HepG2 (cell line): ENCODE results near the gene GPHN.

Source experiments
- ATF3 ChIP-seq: sonication (generic); formaldehyde crosslinking; IDR thresholded peaks from 2 replicates; pipeline ENCODE4 v1.4.0; 2020; ENCODE audit warnings: missing genetic modification reagents
- CBFB ChIP-seq: sonication (generic); formaldehyde crosslinking; IDR thresholded peaks from 2 replicates; pipeline ENCODE4 v1.4.0; 2020; ENCODE audit warnings: missing genetic modification reagents
- CEBPB ChIP-seq: IDR thresholded peaks from 2 replicates; pipeline ENCODE4 v1.6.1; 2011; ENCODE audit warnings: low read depth, low read length, improper control_type of control experiment, borderline replicate concordance
- CTCF ChIP-seq: sonication (generic); formaldehyde crosslinking; IDR thresholded peaks from 2 replicates; pipeline ENCODE4 v1.5.0; 2020; ENCODE audit warnings: mild to moderate bottlenecking, missing genetic modification reagents, moderate library complexity
- ESRRA ChIP-seq: sonication (generic); formaldehyde crosslinking; IDR thresholded peaks from 2 replicates; pipeline ENCODE4 v1.5.1; 2020; ENCODE audit warnings: mild to moderate bottlenecking, low read depth, missing genetic modification reagents
- GABPA ChIP-seq, 2 experiments: IDR thresholded peaks; 2 replicates each; pipeline ENCODE4 v1.6.1; 2011 to 2016; ENCODE audit warnings: low read depth in 2 of 2, low read length in 1 of 2, missing biosample characterization in 1 of 2, missing genetic modification characterization in 1 of 2
- JUN ChIP-seq: sonication (generic); formaldehyde crosslinking; IDR thresholded peaks from 2 replicates; pipeline ENCODE4 v1.4.0; 2020; ENCODE audit warnings: mild to moderate bottlenecking, missing genetic modification reagents
- MXI1 ChIP-seq: IDR thresholded peaks from 3 replicates; pipeline ENCODE4 v1.6.1; 2012; ENCODE audit warnings: low read depth, low read length, inconsistent platforms, borderline replicate concordance
- PAX8 ChIP-seq: sonication (generic); formaldehyde crosslinking; IDR thresholded peaks from 2 replicates; pipeline ENCODE4 v1.8.0; 2022; ENCODE audit warnings: mild to moderate bottlenecking, missing genetic modification reagents, borderline replicate concordance
- SP2 ChIP-seq: sonication (generic); formaldehyde crosslinking; IDR thresholded peaks from 2 replicates; pipeline ENCODE4 v1.5.1; 2020; ENCODE audit warnings: mild to moderate bottlenecking, missing genetic modification reagents
- ZNF24 ChIP-seq: fragments of 450-650 bp; IDR thresholded peaks from 2 replicates; pipeline ENCODE4 v1.6.1; 2017; ENCODE audit warnings: antibody characterized with exemption, mild to moderate bottlenecking
- ZSCAN5A ChIP-seq: sonication (generic); formaldehyde crosslinking; IDR thresholded peaks from 2 replicates; pipeline ENCODE4 v1.8.0; 2022; ENCODE audit warnings: mild to moderate bottlenecking, missing genetic modification reagents, borderline replicate concordance

GRCh38 chr14:67140556-67140955 is 632.6 kb downstream of the GPHN start:
- TF ChIP-seq SP2 (CRISPR knock-in tag) (no peak), MXI1 (no peak), PAX8 (no peak), ZSCAN5A (CRISPR knock-in tag) (no peak), CTCF (no peak), GABPA (IDR thresholded peaks at IDR 0.05; ENCODE audit: low read depth, low read length) (no peak), GABPA (CRISPR knock-in tag; IDR thresholded peaks at IDR 0.05; ENCODE audit: low read depth) (no peak), CBFB (CRISPR knock-in tag) (no peak), ESRRA (CRISPR knock-in tag) (no peak), CEBPB (no peak), ZNF24 (no peak), JUN (CRISPR knock-in tag) (no peak), ATF3 (CRISPR knock-in tag) (no peak)
